Heart right ventricle (tissue), 16 donors: ENCODE measurements around the gene TNFAIP8. TPM values are rescaled to one million over a fixed set of nuclear protein-coding genes. Genes with fewer than 3 reads are reported as not detected.

Experiments used
- ATAC-seq, 8 donors: fragments of 200-7000 bp; cut with Tn5 transposase; one replicate each; pipeline ENCODE4 v1.9.1; 2020; ENCODE audit warnings: mild to moderate bottlenecking in 8 of 8, moderate library complexity in 8 of 8, moderate number of reproducible peaks in 1 of 8
- DNase-seq, 2 donors: peaks; one replicate each; pipeline ENCODE4 v3.0.0-alpha.2; 2020
- H3K27ac ChIP-seq, 10 donors: fragments of 200-600 bp; sonication (generic) in 2 of 10; one replicate each; pipeline versions ENCODE4 v1.5.0 to v1.8.0; 2020 to 2022; ENCODE audit warnings: mild to moderate bottlenecking in 3 of 10
- H3K27me3 ChIP-seq, 7 donors: fragments of 200-600 bp; one replicate each; pipeline ENCODE4 v1.8.0; 2021 to 2022; ENCODE audit warnings: mild to moderate bottlenecking in 2 of 7
- H3K36me3 ChIP-seq, 9 donors: fragments of 200-600 bp; sonication (generic) in 1 of 9; one replicate each; pipeline versions ENCODE4 v1.5.0 to v1.8.0; 2020 to 2022; ENCODE audit warnings: mild to moderate bottlenecking in 2 of 9
- H3K4me1 ChIP-seq, 9 donors: fragments of 200-600 bp; sonication (generic) in 1 of 9; one replicate each; pipeline versions ENCODE4 v1.5.0 to v1.8.0; 2020 to 2022; ENCODE audit warnings: mild to moderate bottlenecking in 4 of 9
- H3K4me3 ChIP-seq, 10 donors: fragments of 200-600 bp; sonication (generic) in 2 of 10; one replicate each; pipeline versions ENCODE4 v1.5.0 to v1.8.0; 2020 to 2022; ENCODE audit warnings: mild to moderate bottlenecking in 7 of 10, moderate library complexity in 2 of 10
- H3K9me3 ChIP-seq, 11 donors: fragments of 200-600 bp in 10 of 11; sonication (generic) in 2 of 11; one replicate each; pipeline versions ENCODE4 v1.5.0 to v1.8.0; 2013 to 2022; ENCODE audit warnings: mild to moderate bottlenecking in 2 of 11, control low read depth in 1 of 11, moderate library complexity in 1 of 11
- CTCF ChIP-seq, 9 donors: fragments of 200-600 bp; sonication (generic) in 2 of 9; IDR thresholded peaks; one replicate each; pipeline versions ENCODE4 v1.5.0 to v1.8.0; 2021 to 2022; ENCODE audit warnings: antibody characterized with exemption in 9 of 9, mild to moderate bottlenecking in 5 of 9, moderate library complexity in 1 of 9
- WGBS, 2 donors: extraction: QIAGEN DNeasy Blood & Tissue Kit; methylation state at CpG; one replicate each; pipeline ENCODE4 v1.1.7; 2013; ENCODE audit warnings: inconsistent platforms in 1 of 2; 5-methylcytosine and 5-hydroxymethylcytosine counted together
- intact Hi-C, 10 donors: fragments of 100-400 bp; cut with DNase I; formaldehyde crosslinking; loops; one replicate each; pipeline versions ENCODE4 v1.11.1 to v1.14.2; 2022
- polyA plus RNA-seq, 2 donors: library from polyadenylated mRNA; stranded (reverse); fragments of 200-250 nt; gene quantifications; one replicate each; pipeline ENCODE4 v1.2.3, GENCODE V29; 2013
- total RNA-seq, 10 donors: library from RNA; stranded (reverse); fragmentation: NEBNext Ultra II Directional in 3 of 10; extraction: Animal tissue kit (Norgen Biotek cat#: 25700) in 3 of 10; gene quantifications; one replicate each; pipeline versions ENCODE4 v1.2.1 to v1.2.4, GENCODE V29; 2021 to 2023
- donor health status: Arrhythmogenic right ventricular cardiomyopathy.
- donor health status: ischemic (EF 13 %, LVEDD 7.1; RV severe dilation, severe dysfunction).
- donor health status: healthy with polysubstance abuse.
- donor health status: DM: no; HTN: yes; CAD: no.
- donor health status: DM: no; HTN: no; CAD: no.
- donor health status: ischemic (EF 25% LVEDD 6.9; RV normal size, moderate dysfunction).
- donor health status: ischemic (EF 25% LVEDD 5.7; RV mildly dilated, moderate dysfunction).
- donor health status: healthy.
- donor health status: DM: yes; HTN: yes; CAD: no.
- donor health status: Ischemic cardiomyopathy.
- donor health status: ischemic (EF 35%, LVEDD 5.7; RV mildly dilated, moderate dysfunction).
- donor health status: nonischemic (EF 11% LVEDD 7.7; RV severe dilation, severe dysfunction).
- donor health status: DM: yes; HTN: yes; CAD: no.
- donor health status: PGD.
- donor health status: ischemic (EF 29% LVEDD 5.4; RV normal size, mild dysfunction).
- donor health status: nonischemic (EF 23%, LVEDD 6.1; RV moderate dilation, normal function).

Gene TNFAIP8
- total and polyA plus RNA-seq, 12 donors: 3.3 to 30.8 (median 8.7) TPM

DNA sequence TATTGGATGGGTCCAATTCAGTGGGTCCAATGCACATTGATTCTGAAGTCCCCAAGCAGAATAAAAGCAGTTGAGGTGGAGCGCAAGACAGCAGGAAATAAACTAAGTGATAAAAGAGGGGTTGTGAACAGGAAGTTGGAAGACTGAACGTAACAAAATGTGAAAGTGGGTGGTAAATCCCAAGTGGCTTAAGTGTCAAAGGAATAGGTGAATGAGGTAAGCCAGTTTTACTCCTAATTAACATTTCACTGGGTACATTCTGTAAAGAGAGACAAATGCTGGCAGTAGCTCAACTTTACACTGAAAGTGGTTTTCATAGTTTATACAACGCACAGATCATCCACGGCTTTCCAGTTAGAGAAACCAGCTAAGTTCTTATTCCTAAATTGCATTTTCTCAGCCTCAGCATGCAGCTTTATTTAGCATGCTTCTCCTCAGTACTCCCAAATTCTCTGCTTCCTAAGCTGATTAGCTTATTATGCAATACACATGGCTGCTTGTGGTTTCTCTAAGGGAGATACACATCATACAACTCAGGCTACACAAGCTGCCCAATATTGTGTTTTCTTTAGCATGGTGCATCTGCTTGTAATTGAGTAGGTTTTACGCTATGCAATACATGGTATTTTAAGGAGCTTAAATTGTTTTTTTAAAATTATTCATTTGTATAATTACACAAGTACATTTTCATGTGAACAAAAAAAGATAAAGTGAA, 62.2 kb downstream of the TNFAIP8 start:
- no peaks in the 10 kb centered on the region for H3K36me3 ChIP-seq
- WGBS, 2 donors: 56 to 66% methylated on average over 5 of the region's 5 CpGs
- TF ChIP-seq CTCF (IDR thresholded peaks at IDR 0.05): no peak
- ATAC-seq: peak in 1 of 8 donors; percentile 29
- peak overlapping the region in 1 of 10 donors; percentile 49 for H3K27ac ChIP-seq
- H3K4me1 ChIP-seq: peaks cover 0 to 40% (median 0%) of the 10 kb centered on the region in 9 donors
- DNase-seq: no peak
- H3K4me3 ChIP-seq: no peak overlapping the region
- H3K27me3 ChIP-seq: peaks cover 0 to 6% (median 0%) of the 10 kb centered on the region in 7 donors
- intact Hi-C loops: loop anchor here in 4 of 10 donors (10.0 kb wide), 4 partner anchors 103 to 433 kb away; partner anchors contain the start of gene DTWD2 (in 1 of the 4)
- no peaks in the 10 kb centered on the region for H3K9me3 ChIP-seq

DNA sequence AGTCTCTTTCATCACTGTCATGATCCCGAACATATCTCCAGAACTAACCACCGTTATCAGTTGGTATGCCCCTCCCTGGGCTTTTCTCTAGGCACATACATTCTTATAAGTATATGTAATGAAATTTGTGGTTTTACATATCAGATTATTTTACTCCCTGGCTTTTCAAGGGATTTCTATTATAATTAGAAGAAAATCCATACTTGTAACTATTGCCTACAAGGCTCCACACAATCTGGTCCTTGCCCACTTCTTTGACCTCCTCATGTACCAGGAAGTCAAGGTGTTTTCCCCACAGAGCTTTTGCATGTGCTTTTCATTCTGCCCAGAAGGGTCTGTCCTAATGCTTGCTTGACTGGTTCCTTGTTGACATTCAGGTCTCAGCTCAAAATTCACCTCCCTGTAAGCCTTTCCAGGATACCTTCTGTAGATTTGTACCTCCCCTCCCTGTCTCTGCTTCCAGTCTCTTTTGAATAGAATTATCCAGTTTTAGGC, 62.8 kb downstream of the TNFAIP8 start:
- H3K27me3 ChIP-seq: peaks cover 0 to 6% (median 0%) of the 10 kb centered on the region in 7 donors
- peaks cover 0 to 35% (median 0%) of the 10 kb centered on the region in 9 donors for H3K4me1 ChIP-seq
- no peaks in the 10 kb centered on the region for H3K36me3 ChIP-seq
- no peak for ATAC-seq
- H3K9me3 ChIP-seq: no peaks in the 10 kb centered on the region
- H3K4me3 ChIP-seq: no peak overlapping the region
- intact Hi-C loops: loop anchor here in 4 of 10 donors (10.0 kb wide), 4 partner anchors 104 to 434 kb away; partner anchors contain the start of gene DTWD2 (in 1 of the 4)
- 41 to 44% methylated on average over 2 of the region's 2 CpGs for WGBS, 2 donors
- TF ChIP-seq CTCF (IDR thresholded peaks at IDR 0.05): no peak
- no peak for DNase-seq
- H3K27ac ChIP-seq: no peak overlapping the region

GRCh38 chr5:119420169-119420568, 64.3 kb downstream of the TNFAIP8 start:
- intact Hi-C loops: no loop called here
- DNase-seq: no peak
- 75 to 82% methylated on average over 3 of the region's 3 CpGs for WGBS, 2 donors
- no peak overlapping the region for H3K4me3 ChIP-seq
- no peaks in the 10 kb centered on the region for H3K36me3 ChIP-seq
- H3K27ac ChIP-seq: peak overlapping the region in 1 of 10 donors; percentile 81
- peaks cover 0 to 32% (median 0%) of the 10 kb centered on the region in 9 donors for H3K4me1 ChIP-seq
- H3K27me3 ChIP-seq: peaks cover 0 to 6% (median 0%) of the 10 kb centered on the region in 7 donors
- no peak for ATAC-seq
- TF ChIP-seq CTCF (IDR thresholded peaks at IDR 0.05): no peak
- H3K9me3 ChIP-seq: no peaks in the 10 kb centered on the region

GRCh38 chr5:119426057-119426456, 70.2 kb downstream of the TNFAIP8 start:
- Histone ChIP-seq H3K27ac (no peak overlapping the region), H3K27me3 (no peaks in the 10 kb centered on the region), H3K4me3 (no peak overlapping the region), H3K36me3 (no peaks in the 10 kb centered on the region), H3K4me1 (peaks cover 0 to 23% (median 0%) of the 10 kb centered on the region in 9 donors), H3K9me3 (no peaks in the 10 kb centered on the region)
- ATAC-seq (peak in 2 of 8 donors; percentile 41 to 51), DNase-seq (no peak)
- 95 to 96% methylated on average over 3 of the region's 3 CpGs for WGBS, 2 donors
- no peak for TF ChIP-seq CTCF (IDR thresholded peaks at IDR 0.05)
- intact Hi-C loops: no loop called here
